Spleen (tissue), 11 donors: Measurements from ENCODE around the gene MXRA7. TPM values are rescaled to one million over a fixed set of nuclear protein-coding genes. Genes with fewer than 3 reads are reported as not detected.
"Not testable (repeated sequence)": the region's sequence is repeated elsewhere in the genome, so short reads cannot be mapped to it uniquely, and the experiment has no call there.

Experiments used
- DNase-seq: peaks from one replicate; pipeline ENCODE4 v3.0.0-alpha.2; 2020
- H3K27ac ChIP-seq, 8 donors: fragments of 200-600 bp; sonication (generic) in 7 of 8; 1 replicate in 4 of 8; 2 replicates in 4 of 8; pipeline versions ENCODE4 v1.5.0 to v1.8.0; 2016 to 2021; ENCODE audit warnings: inconsistent platforms in 4 of 8, mild to moderate bottlenecking in 4 of 8, moderate library complexity in 1 of 8
- H3K27me3 ChIP-seq, 7 donors: fragments of 200-600 bp; sonication (generic) in 6 of 7; replicated peaks in 1 of 7; 1 replicate in 4 of 7; 2 replicates in 3 of 7; pipeline versions ENCODE4 v1.5.0 to v1.8.0; 2016 to 2021; ENCODE audit warnings: inconsistent platforms in 3 of 7, mild to moderate bottlenecking in 1 of 7
- H3K36me3 ChIP-seq, 6 donors: fragments of 200-600 bp; sonication (generic) in 5 of 6; 1 replicate in 4 of 6; 2 replicates in 2 of 6; pipeline versions ENCODE4 v1.5.0 to v1.8.0; 2016 to 2021; ENCODE audit warnings: inconsistent platforms in 2 of 6
- H3K4me1 ChIP-seq, 6 donors: fragments of 200-600 bp; sonication (generic) in 5 of 6; 1 replicate in 3 of 6; 2 replicates in 3 of 6; pipeline versions ENCODE4 v1.5.0 to v1.8.0; 2016 to 2021; ENCODE audit warnings: inconsistent platforms in 3 of 6
- H3K4me3 ChIP-seq, 8 donors: fragments of 200-600 bp; sonication (generic) in 7 of 8; 1 replicate in 4 of 8; 2 replicates in 4 of 8; pipeline versions ENCODE4 v1.5.0 to v1.8.0; 2016 to 2021; ENCODE audit warnings: inconsistent platforms in 4 of 8, mild to moderate bottlenecking in 4 of 8, moderate library complexity in 2 of 8
- H3K9me3 ChIP-seq, 8 donors: fragments of 200-600 bp; sonication (generic) in 7 of 8; 1 replicate in 4 of 8; 2 replicates in 4 of 8; pipeline versions ENCODE4 v1.5.0 to v1.8.0; 2016 to 2021; ENCODE audit warnings: inconsistent platforms in 4 of 8
- POLR2A ChIP-seq, 3 donors: fragments of 450-650 bp; IDR thresholded peaks; one replicate each; pipeline ENCODE4 v1.5.1; 2017; ENCODE audit warnings: antibody characterized with exemption in 3 of 3, mild to moderate bottlenecking in 1 of 3
- POLR2AphosphoS5 ChIP-seq, 3 donors: sonication (generic); formaldehyde crosslinking; IDR thresholded peaks; one replicate each; pipeline ENCODE4 v1.5.1; 2017; ENCODE audit warnings: antibody characterized with exemption in 3 of 3
- WGBS, 5 donors: extraction: QIAGEN DNeasy Blood & Tissue Kit in 3 of 5; methylation state at CpG; one replicate each; pipeline versions ENCODE4 v1.1.5 to v1.1.7; 2013 to 2018; 5-methylcytosine and 5-hydroxymethylcytosine counted together
- intact Hi-C: fragments of 100-400 bp; cut with DNase I; formaldehyde crosslinking; loops from one replicate; pipeline ENCODE4 v1.15.0; 2023; ENCODE audit warnings: low total_unique reads
- polyA plus RNA-seq, 3 donors: library from polyadenylated mRNA; stranded (reverse); fragments of 200-250 nt; gene quantifications; one replicate each; pipeline ENCODE4 v1.2.1, GENCODE V29; 2013
- total RNA-seq, 7 donors: library from RNA; depleted of rRNA in 3 of 7; stranded (reverse); fragments of >200 nt in 3 of 7; fragmentation: NEBNext Ultra II Directional in 4 of 7; extraction: Animal tissue kit (Norgen Biotek cat#: 25700) in 4 of 7; gene quantifications; one replicate each; pipeline versions ENCODE4 v1.1.0 to v1.2.1, GENCODE V29; 2016 to 2021
- TF ChIP-seq, protein P1 (sequence below), 11 experiments: fragments of 200-600 bp in 7 of 11; fragments of 450-650 bp in 4 of 11; sonication (generic) in 4 of 11; IDR thresholded peaks in 8 of 11; conservative IDR thresholded peaks in 3 of 11; 1 replicate in 7 of 11; 2 replicates in 4 of 11; pipeline versions ENCODE4 v1.4.0 to v1.8.0; 2016 to 2021; ENCODE audit warnings: antibody characterized with exemption in 11 of 11, inconsistent platforms in 4 of 11, mild to moderate bottlenecking in 1 of 11
- donor health status: healthy with polysubstance abuse.
- donor health status: DM: no; HTN: no; CAD: no; lungs with moderate emphysema.
- donor health status: DM: no; HTN: no; CAD: no.
- donor health status: Bipolar disorder and iron deficiency.
- donor health status: healthy.
- donor health status: DM: no; HTN: no; CAD: no.
- donor health status: DM: yes; HTN: yes; CAD: no.

Gene MXRA7
- total and polyA plus RNA-seq, 10 donors, result 37.8 to 172 (median 117) TPM

DNA sequence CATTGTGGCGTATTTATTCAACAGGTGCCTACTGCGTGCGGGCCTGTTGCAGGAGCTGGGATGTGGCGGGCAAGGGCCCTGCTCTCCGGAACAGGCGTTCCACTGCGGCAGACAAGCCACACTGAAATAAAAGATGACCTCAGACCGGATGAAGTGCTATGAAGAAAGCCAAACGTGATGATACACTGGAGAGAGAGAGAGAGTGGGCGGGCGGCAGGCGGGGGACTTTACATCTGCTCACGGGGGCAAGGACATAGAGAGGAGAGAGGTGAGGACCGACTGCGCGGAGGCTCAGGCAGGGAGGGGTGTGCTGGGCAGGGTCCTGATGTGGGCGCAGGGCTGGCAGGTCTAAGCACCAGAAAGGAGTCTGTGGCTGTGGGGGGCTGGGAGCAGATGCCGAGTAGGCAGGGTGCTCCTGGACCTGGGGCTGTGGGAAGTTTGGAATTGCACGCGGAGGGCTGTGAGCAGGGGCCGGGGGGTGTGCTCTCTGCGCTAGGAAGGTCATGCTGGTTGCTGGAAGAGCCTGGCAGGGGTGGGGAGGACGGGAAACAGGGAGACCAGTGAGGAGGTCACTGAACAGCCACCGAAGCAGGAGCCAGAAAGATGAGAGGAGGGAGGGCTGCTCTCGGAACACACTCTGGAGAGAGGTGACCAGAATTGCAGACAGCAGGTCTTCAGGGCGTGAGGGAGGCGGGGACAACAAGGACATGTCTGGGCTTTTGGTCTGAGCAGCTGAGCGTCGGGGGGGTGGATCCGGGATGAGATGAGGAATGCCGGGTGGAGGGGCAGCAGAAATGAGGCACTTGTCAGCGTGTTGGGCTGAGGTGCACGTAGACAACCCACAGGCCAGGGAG lies 9.9 kb downstream of the MXRA7 start:
- Histone ChIP-seq H3K27me3 (no peaks in the 10 kb centered on the region), H3K9me3 (no peaks in the 10 kb centered on the region), H3K4me3 (peak overlapping the region in 1 of 8 donors; percentile 31), H3K4me1 (peaks cover 8 to 82% (median 55%) of the 10 kb centered on the region in 6 donors), H3K27ac (peak overlapping the region; percentile 70 to 90 (median 80)), H3K36me3 (no peaks in the 10 kb centered on the region)
- TF ChIP-seq POLR2AphosphoS5 (IDR thresholded peaks at IDR 0.05), result peak; percentile 69 to 80 (median 71)
- no peak for TF ChIP-seq POLR2A (IDR thresholded peaks at IDR 0.05)
- DNase-seq, result no peak
- intact Hi-C loops, result no loop called here
- 59 to 73% (median 64%) methylated on average over 33 of the region's 33 CpGs for WGBS, 5 donors

DNA sequence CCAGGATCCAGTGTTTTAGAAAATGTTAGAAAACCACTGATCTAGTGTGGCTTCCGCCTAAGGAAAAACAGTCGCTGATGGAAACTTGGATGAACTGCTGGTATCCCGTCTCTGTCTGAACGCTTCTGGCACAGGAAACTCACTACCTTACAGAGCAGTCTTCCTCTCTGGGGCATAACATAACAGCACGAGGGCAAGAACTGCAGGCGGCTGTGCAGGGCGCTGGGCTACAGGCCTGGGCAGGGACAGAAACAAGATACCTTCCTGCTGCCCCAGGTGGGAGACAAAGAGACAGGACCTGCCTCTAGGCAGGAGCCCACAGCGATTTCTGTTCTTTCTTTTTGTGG lies 10.5 kb downstream of the MXRA7 start:
- peaks cover 12 to 88% (median 58%) of the 10 kb centered on the region in 6 donors for H3K4me1 ChIP-seq
- H3K27ac ChIP-seq, result peak overlapping the region; percentile 70 to 90 (median 80)
- intact Hi-C loops, result no loop called here
- H3K9me3 ChIP-seq, result no peaks in the 10 kb centered on the region
- no peaks in the 10 kb centered on the region for H3K27me3 ChIP-seq
- no peaks in the 10 kb centered on the region for H3K36me3 ChIP-seq
- WGBS, 5 donors, result 62 to 75% (median 67%) methylated on average over 7 to 8 of the region's 8 CpGs
- no peak overlapping the region for H3K4me3 ChIP-seq
- no peak for DNase-seq
- TF ChIP-seq POLR2A (IDR thresholded peaks at IDR 0.05), result no peak

DNA sequence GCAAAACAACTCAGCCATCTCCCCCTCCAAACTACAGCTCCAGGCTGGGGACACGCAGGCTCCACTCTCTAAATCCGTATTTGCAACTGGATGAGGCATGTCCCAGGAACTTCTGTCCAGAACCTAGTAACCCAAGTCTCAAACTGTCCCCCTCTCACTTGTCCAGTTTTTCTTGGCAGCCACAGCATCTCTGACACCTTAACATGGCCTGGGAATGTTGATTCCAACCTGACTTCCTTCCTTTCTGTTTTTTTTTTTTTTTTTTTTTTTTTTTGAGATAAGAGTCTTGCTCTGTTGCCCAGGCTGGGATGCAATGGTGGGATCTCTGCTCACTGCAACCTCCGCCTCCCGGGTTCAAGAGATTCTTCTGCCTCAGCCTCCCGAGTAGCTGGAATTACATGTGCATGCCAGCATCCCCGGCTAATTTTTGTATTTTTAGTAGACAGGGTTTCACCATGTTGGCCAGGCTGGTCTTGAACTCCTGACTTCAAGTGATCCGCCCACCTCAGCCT lies 12.2 kb downstream of the MXRA7 start:
- Histone ChIP-seq H3K27ac (peak overlapping the region in 7 of 8 donors; percentile 48 to 90 (median 81)), H3K4me1 (peaks cover 12 to 97% (median 63%) of the 10 kb centered on the region in 6 donors), H3K4me3 (peak overlapping the region in 1 of 8 donors; percentile 31)
- H3K36me3 ChIP-seq, H3K9me3 ChIP-seq, H3K27me3 ChIP-seq, intact Hi-C loops, DNase-seq: not testable (repeated sequence)
- 80 to 90% (median 82%) methylated on average over 7 of the region's 7 CpGs for WGBS, 5 donors

- Histone ChIP-seq H3K36me3 (no peaks in the 10 kb centered on the region), H3K27me3 (no peaks in the 10 kb centered on the region), H3K9me3 (no peaks in the 10 kb centered on the region), H3K4me3 (peak overlapping the region in 2 of 8 donors; percentile 7 to 31), H3K27ac (peak overlapping the region; percentile 43 to 90 (median 80)), H3K4me1 (peaks cover 14 to 97% (median 61%) of the 10 kb centered on the region in 6 donors)
- TF ChIP-seq POLR2AphosphoS5 (IDR thresholded peaks at IDR 0.05) (no peak), POLR2A (IDR thresholded peaks at IDR 0.05) (no peak)
- TF ChIP-seq, protein P1, sequence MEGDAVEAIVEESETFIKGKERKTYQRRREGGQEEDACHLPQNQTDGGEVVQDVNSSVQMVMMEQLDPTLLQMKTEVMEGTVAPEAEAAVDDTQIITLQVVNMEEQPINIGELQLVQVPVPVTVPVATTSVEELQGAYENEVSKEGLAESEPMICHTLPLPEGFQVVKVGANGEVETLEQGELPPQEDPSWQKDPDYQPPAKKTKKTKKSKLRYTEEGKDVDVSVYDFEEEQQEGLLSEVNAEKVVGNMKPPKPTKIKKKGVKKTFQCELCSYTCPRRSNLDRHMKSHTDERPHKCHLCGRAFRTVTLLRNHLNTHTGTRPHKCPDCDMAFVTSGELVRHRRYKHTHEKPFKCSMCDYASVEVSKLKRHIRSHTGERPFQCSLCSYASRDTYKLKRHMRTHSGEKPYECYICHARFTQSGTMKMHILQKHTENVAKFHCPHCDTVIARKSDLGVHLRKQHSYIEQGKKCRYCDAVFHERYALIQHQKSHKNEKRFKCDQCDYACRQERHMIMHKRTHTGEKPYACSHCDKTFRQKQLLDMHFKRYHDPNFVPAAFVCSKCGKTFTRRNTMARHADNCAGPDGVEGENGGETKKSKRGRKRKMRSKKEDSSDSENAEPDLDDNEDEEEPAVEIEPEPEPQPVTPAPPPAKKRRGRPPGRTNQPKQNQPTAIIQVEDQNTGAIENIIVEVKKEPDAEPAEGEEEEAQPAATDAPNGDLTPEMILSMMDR (IDR thresholded peaks at IDR 0.05 in 8 of 11, conservative IDR thresholded peaks at IDR 0.05 in 3 of 11), result no peak
- intact Hi-C loops, result no loop called here
- DNase-seq, result no peak
- 55 to 68% (median 62%) methylated on average over 13 to 17 of the region's 17 CpGs for WGBS, 5 donors
Observed at GRCh38 chr17:76697702-76698465, 12.9 kb downstream of the MXRA7 start.

DNA sequence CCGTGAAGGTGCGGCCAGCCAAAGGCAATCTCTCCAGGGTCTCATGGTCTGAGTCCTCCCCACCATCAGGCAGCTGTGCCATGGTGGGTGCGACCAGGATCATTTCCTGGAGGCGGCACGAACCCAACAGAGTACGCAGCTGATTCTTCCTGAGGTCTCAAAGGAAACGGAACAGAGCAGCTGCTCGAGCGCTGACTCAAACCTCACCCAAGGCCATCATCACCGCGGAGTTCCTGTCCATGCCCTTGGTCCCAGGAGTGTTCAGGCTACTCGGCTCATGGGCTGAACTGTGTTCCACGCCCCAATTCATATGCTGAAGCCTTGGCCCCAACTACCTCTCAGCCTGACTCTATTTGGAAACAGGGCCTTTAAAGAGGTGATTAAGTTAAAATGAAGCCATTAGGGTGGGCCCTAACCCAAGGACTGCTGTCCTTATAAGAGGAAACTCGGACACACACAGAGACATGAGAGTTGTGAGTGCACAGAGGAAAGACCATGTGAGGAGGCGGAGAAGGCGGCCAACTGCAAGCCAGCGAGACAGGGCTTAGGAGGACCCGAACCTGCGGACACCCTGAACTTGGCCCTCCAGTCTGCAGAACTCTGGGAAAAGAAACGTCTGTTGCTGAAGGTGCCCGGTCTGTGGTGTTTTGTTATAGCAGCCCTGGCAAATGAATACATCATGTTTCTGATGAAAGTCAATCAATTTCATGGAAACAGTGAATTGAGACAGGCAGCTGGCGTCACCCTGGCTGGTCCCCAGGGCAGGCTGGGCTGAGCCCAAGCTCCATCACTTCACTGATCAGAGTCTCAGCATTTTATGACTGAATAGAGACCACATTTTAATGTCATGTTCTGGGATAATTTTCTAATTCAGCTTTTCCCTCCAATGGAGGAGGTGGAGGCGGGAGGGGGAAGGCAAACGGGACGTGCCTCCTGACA lies 13.7 kb downstream of the MXRA7 start:
- H3K36me3 ChIP-seq, result no peaks in the 10 kb centered on the region
- no peaks in the 10 kb centered on the region for H3K9me3 ChIP-seq
- peak overlapping the region in 2 of 8 donors; percentile 7 to 31 for H3K4me3 ChIP-seq
- peaks cover 16 to 97% (median 58%) of the 10 kb centered on the region in 6 donors for H3K4me1 ChIP-seq
- H3K27me3 ChIP-seq, result no peaks in the 10 kb centered on the region
- H3K27ac ChIP-seq, result peak overlapping the region; percentile 57 to 90 (median 80)
- TF ChIP-seq POLR2AphosphoS5 (IDR thresholded peaks at IDR 0.05), result peak; percentile 69 to 88 (median 86)
- TF ChIP-seq, protein P1 (IDR thresholded peaks at IDR 0.05 in 8 of 11, conservative IDR thresholded peaks at IDR 0.05 in 3 of 11), result no peak
- TF ChIP-seq POLR2A (IDR thresholded peaks at IDR 0.05), result peak in 1 of 3 donors; percentile 75
- DNase-seq, result peak; percentile 88
- intact Hi-C loops, result no loop called here
- WGBS, 5 donors, result 51 to 84% (median 58%) methylated on average over 22 to 25 of the region's 25 CpGs
